ENCODE results near the gene SLC2A5. TPM values are rescaled to one million over a fixed set of nuclear protein-coding genes. Genes with fewer than 3 reads are reported as not detected.
"Not testable (repeated sequence)": the region's sequence is repeated elsewhere in the genome, so short reads cannot be mapped to it uniquely, and the experiment has no call there.

The SLC2A5 gene, protein sequence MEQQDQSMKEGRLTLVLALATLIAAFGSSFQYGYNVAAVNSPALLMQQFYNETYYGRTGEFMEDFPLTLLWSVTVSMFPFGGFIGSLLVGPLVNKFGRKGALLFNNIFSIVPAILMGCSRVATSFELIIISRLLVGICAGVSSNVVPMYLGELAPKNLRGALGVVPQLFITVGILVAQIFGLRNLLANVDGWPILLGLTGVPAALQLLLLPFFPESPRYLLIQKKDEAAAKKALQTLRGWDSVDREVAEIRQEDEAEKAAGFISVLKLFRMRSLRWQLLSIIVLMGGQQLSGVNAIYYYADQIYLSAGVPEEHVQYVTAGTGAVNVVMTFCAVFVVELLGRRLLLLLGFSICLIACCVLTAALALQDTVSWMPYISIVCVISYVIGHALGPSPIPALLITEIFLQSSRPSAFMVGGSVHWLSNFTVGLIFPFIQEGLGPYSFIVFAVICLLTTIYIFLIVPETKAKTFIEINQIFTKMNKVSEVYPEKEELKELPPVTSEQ
- polyA plus RNA-seq (ENCODE audit: insufficient read depth in 1 of 5, insufficient read length in 5 of 5, low replicate concordance in 1 of 5), result 1 to 10 TPM in 2 of 5 donors, under 1 TPM in 3; 0.35 to 1.2 (median 0.89) TPM
- long read RNA-seq, donor 1, partial matches to known transcripts, result 0 of 1 reads
- long read RNA-seq, donor 1, other reads (novel, unspliced or antisense), result 0 of 1 reads
- long read RNA-seq, donor 2, result 0 reads
- long read RNA-seq, donor 3, result 0 reads
- long read RNA-seq, donor 4, result 0 reads
- long read RNA-seq, donor 5, result 0 reads
- long read RNA-seq, donor 6, result 0 reads
- long read RNA-seq, donor 7, result 0 reads
- long read RNA-seq, donor 8, result 0 reads

DNA sequence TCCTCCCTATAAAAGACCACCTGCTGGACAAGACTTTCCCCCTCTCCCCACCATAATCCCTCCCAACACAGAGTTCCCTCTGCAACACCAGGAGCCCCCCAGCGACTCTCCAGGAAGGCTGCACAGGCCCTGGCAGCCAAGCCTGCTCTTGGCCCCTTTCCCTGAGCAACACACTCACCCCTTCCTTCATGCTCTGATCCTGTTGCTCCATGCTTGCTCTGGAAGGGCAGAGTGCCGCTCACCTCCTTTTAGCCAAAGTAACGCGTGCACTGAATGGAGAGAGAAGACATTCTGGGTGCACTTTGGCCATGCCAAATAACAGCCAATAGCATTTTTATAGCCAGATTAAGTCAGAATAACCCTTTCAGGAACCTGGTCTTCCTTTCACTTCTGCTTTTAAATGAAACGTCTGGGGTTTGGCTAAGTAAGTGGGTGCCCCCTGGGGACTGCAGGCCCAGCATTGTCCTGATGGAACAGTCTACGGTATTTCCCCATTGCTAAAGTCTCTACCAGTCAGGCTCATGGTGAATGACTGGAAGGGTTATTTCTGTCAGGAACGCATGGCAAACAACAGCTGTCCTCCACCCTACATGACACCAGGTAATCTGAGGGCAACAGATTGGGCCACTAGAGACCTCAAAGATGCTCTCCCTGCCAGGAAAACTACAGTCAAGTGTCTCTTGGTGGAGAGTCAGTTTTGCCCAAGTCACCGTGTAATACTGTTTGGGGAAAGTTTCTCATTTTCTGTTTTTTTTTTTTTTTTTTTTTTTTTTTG, at the start of gene SLC2A5:
Gene SLC2A5, minus strand, starts transcription at position 310 of the 775 bp plus-strand sequence. Its CDS starts 99 bp downstream, at position 211.
- DNase-seq, result no peak

DNA sequence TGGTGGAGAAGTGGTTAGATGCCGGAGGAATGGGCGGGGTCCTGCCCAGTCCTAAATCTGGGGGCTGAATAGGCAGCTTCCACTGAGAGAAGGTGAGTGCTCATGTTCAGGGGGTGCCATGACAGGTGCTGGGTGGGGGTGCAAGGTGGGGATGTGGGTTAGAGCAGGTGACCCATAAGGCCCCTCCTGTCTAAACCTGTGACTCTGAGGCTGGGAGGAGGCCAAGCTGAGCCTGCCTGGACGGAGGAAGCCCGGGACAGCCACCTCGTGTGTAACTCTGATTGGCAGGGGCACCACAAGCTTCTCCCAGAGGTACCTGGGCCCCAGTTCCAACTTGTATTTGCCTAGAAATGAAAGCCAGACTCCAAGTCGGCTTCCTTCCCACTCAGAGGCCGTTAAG, 48.8 kb upstream of the SLC2A5 start:
- no peak for DNase-seq

DNA sequence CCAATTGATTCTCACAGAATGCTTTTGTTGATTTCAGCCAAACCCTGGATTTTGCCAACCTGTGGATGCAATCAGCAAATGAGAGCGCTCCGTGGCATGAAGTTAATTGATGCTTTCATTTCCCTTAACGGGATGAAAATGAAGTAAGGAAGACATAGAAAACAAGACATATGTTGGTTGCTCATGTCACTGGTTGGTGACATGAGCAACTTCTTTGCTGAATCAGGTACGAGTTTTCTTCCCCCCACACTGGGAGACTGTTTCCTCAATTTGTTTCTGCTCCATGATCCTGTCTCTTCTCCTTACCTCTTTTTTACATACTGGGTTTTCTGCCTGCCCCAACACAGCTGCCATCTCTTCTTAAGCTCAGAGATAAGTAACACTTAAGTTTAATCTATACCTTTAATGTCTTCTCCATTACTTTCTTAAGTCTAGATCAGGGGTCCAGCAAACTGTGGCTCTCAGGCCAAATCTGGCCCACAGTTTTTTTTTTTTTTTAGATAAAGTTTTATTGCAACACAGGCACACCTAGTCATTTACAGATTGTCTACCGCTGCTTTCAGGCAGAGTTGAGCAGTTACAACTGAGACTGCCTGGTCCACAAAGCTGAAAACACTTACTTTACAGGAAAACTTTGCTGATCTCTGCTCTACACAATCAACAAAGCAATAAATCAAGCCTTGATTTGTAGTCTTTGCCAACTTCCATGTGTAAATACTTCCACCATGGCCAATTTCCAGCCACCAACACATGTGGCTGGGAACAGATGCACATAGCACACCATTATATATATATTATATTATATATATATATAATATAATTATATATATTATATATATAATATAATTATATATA, 46.1 kb upstream of the SLC2A5 start:
- DNase-seq, result no peak

DNA sequence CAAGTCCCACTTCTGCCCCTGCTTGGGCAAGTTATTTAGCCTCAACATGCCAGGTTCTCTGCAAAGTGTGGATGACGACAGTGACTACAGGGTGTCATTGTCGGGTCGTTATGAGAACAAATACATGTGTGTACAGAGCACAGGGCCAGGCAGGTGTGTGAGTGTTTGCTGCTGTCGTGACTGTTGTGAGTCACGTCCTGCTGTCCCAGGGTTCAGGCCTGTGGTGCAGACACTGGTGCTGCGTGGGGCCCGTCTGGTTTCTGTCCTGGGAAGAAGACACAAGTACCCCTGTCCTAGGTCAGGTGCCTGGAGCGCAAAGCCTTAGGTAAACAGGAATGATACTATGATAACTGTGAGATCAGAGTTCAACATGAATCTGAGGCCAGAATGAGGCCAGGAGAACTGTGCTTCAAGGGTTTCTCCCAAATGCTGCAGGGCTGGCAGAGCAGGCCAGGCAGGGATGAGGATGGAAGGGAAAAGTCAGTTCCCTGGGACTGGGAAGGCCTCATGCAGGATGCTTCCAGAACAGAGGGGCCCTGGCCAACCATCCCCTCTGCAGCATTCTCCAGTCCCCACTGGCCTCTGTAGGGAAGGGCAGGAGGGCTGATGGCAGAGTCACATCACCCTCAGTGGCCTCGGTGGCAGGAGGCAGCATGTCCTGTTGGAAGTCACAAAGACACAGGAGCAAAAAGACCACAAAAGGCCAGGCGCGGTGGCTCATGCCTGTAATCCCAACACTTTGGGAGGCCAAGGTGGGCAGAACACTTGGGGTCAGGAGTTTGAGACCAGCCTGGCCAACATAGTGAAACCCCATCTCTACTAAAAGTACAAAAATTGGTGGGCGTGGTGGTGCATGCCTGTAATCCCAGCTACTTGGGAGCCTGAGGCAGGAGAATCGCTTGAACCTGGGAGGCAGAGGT, 43.8 kb upstream of the SLC2A5 start:
- DNase-seq, result no peak

DNA sequence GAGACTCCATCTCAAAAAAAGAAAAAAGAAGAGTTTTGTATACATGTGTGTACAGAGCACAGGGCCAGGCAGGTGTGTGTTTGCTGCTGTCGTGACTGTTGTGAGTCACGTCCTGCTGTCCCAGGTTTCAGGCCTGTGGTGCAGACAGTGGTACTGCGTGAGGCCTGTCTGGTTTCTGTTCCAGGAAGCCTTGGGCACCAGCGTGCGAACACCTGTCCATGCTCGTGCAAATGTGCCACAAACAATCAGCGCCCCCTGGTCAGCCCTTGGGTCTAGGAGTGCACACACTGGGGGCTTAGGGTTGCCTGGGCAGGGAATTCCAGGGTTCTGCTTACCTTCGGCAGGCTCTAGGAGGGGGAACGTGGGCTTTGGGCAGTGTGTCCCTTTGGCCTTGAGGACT, 42.5 kb upstream of the SLC2A5 start:
- DNase-seq, result no peak

DNA sequence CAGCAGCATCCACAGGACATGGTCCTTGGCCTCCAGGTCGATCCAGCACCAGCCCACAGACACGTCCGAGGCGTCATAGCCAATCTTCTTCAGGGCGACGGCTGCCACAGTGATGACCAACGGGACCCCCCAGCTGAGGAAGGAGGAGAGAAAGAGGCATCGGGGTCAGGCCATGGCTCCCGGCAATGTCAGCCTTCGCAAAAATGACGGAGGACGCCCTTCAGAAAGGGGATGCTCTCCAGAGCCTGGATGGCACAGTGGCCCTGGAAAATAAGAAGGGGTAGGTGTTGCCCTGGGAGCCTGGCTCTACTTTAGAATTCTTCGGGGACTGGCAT, 41.9 kb upstream of the SLC2A5 start:
- DNase-seq, result no peak

DNA sequence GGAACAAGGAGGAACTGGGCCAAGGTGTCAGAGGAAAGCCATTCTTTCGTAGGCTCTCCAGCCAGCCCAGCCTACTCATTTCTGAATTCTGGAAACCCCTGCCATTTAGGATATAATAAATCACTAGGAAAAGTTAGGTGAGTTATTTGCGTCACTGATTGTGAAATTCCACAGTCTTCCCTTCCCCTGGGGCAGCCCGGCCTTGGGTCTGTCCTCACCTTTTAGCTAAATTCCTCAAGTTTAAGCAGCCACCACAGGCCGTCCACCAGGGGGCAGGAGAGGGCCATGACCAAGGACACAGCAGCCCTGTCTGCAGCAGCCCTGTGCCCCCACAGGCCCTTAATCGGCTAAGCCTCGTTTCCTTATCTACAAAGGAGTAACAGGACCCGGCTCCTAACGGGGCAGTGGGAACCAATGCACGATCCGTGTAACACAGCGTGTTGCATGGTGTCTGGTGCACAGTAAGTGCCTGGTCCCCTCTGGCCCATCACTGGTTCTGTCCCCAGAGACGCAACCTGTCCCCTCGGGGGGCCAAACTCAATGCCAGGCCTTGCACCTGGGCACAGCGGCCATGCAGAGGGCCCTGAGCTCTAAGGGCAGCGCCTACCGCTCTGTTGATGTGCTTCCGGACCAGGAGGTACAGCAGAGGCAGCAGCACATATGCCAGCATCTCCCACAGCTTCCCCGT, 41.4 kb upstream of the SLC2A5 start:
- peak; percentile 71 to 82 for DNase-seq

DNA sequence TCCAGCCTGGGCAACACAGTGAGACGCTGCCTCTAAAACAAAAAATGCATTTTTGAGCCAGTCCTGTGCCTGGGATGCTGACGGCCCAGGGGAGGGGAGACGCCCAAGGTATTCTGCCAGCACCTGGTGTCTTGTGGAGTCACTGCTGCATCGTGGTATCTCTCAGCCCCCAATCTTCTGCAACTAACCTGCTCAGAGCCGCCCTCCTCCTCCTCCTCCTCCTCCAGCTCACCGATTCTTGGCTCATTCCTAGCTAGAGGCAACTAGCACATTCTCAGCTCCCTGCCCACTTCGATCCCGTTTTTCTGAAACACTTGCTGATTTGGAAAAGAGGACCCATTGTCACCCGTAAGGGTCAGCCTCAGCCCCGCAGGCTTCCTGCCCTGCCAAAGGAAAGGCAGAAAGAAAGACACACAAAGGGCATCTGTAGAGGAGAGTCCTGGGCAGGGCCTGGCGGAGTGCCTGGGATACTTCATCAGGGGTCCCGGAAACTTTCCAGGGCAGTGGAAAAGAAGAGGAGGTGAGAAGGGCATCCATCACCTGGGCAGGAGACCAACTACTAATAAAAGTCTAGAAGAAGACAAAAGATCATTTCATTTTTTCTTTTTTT, 38.7 kb upstream of the SLC2A5 start:
- DNase-seq, result no peak

DNA sequence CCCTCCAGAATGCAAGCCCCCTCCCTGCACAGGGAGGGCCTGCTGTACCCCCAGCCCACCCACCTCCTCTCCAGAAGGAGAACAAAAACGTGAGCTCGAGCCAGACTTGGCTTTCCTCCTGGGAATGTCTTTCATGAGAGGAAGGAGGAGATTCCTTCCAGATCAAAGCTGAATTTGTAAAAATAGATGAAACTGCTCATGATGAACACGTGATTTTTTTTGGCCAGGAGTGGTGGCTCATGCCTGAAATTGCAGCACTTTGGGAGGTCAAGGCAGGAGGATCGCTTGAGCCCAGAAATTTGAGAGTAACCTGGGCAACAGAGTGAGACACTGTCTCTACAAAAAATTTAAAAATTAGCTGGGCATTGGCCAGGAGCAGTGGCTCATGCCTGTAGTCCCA, 37.7 kb upstream of the SLC2A5 start:
- DNase-seq, result no peak

DNA sequence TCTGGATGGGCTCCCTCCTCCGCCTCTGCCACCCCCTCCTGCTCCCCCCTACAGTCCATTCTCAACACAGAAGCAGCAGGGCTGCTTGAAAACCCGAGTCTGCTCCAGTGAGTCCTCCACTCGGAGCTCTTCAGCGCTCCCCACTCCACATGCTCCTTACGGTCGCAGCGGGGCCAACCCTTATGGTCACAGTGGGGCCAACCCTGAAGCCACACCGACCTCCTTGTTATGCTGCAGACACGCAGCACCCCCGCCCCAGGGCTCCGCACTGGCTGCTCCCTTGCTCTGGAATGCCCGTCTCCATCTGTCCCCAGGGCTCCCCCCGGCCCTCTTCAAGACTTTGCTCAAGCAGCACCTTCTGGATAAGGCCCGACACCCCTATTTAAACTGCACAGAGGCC, 36.9 kb upstream of the SLC2A5 start:
- no peak for DNase-seq

DNA sequence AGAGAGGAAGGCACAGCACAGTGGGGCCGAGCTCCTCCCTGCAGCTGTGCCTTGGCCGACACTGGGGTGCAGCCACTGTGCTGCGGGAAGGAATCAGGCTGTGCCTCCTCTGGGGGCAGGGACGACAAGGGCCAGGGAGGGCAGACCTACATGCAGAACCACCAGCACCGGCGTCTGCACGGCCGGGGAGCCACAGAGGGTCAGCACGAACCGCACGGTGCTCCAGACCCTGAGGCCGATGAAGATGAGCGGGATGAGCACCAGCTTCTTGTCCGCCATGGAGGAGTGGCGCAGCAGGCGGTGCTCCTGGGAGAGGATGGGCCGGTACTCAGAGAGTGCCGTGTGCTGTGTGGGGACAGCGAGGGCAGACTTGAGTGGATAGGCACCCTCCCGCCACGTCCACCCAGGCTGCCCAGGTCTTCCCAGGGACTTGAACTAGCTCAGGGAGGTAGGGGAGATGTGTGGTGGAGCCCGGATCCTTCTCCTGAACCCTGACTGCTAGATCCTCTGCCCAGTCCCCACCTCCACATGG, 36.0 kb upstream of the SLC2A5 start:
- DNase-seq, result no peak

DNA sequence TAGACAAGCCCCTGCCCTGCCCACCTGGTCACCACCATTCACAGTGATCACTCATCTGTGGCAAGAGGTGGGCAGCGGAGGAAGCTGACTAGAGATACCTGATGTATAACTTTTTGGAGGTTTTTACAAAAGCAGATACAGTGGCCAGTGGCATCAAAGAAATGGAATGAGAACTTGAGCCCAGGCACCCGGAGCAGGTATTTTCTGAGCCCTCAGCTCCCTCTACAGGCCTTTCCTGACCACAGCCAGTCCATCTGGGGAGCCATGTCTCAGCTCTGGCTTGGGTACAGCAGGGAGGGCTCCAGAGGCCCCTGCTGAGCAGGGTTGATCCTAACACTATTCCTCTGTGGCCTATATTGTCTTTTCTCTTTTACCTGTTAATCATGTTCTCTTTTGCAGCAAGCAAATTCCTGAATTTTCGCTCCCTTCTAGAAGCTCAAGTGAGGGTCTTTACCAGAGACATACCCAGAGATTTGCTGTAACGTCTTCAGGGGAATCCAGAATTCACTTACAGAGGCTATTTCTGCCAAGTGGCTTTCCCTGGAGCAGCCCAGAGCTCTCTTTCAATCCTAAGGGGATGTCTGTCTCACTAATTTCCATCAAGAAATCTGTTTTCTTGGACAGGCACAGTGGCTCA, 32.2 kb upstream of the SLC2A5 start:
- no peak for DNase-seq

DNA sequence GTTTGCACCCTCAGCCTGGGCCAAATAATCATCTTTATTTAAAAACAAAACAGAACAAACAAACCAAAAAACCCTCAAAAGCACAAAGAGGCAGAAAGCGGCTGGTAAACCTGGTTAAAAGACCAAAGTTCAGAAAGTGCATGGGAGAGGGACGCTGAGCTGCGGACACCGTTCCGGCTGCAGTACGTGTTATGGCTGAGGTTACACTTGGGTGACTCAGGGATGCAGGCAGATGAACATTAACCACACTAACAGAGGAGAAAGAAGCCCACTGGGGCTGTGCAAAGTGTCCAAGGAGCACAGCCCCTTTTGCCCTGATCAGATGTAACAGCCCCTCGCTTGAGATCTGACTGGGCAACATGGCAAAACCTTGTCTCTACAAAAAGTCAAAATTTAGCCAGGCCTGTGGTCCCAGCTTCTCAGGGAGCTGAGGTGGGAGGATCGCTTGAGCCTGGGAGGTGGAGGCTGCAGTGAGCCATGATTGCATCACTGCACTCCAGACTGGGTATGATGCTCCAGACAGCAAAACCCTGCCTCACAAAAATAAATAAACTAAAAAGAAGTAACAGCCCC, 31.1 kb upstream of the SLC2A5 start:
- DNase-seq, result no peak

DNA sequence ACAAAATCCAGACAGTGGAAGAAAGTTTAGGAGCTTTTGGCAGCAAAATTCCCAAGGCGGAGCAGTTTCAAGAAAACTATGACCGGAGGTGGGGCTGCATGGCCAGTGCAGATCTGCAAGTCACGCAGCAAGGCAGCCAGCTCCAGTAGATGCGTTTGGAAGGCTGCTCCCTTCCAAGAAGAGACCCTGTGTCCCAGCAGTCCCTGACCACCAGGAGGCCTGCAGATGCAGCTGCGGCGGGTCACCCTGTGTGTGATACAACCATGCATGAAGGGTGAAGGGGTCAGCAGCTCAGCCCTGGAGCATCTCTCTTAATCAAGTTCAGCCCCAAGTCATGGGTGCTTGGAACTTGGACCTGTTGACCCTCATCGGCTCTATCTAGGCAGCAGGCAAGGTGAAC, 30.1 kb upstream of the SLC2A5 start:
- DNase-seq, result no peak

DNA sequence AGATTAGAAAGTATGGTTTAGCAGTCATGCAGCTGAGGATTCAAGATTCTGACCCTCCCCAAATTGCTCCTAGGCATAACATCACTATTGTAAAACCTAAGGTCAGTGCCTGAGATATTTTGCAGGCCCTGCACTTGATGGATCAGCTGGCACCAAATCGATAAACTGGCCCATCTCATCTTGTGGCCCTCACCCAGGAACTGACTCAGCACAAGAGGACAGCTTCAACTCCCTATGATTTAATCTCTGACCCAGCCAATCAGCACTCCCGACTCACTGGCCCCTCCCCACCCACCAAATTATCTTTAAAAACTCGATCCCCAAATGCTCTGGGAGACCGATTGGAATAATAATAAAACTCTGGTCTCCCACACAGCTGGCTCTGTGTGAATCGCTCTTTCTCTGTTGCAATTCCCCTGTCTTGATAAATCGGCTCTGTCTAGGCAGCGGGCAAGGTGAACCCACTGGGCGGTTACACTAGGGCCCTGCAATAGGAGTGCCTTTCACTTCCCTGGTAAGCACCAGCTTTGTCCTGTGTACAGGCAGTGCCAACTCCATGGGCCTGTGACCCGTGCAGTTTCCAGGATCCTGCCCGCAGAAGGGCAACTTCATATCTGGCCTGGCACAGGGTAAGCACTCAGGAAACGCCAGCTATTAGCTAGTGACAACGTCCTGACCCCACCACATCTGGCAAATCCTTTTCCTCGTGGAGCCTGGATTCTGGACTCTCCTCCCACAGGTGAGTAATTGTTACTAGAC, 28.7 kb upstream of the SLC2A5 start:
- no peak for DNase-seq

DNA sequence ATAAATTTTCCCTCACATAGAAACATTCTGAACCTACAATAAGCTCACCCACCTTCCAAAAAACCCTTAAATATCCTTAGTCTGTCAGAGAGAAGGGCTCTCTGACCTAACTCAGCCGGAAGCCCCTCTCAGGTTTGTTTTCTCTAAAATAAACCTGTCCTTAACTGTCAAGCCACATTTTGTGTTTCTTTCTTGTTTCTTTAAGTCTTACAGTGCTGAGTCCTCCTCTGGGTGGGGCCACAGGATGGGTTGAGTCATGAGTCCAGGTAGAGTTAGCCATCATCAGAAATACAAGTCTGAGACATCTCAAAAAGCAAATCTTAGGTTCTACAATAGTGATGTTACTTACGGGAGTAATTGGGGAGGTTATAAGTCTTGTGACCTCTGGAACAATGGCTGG, 26.4 kb upstream of the SLC2A5 start:
- no peak for DNase-seq

DNA sequence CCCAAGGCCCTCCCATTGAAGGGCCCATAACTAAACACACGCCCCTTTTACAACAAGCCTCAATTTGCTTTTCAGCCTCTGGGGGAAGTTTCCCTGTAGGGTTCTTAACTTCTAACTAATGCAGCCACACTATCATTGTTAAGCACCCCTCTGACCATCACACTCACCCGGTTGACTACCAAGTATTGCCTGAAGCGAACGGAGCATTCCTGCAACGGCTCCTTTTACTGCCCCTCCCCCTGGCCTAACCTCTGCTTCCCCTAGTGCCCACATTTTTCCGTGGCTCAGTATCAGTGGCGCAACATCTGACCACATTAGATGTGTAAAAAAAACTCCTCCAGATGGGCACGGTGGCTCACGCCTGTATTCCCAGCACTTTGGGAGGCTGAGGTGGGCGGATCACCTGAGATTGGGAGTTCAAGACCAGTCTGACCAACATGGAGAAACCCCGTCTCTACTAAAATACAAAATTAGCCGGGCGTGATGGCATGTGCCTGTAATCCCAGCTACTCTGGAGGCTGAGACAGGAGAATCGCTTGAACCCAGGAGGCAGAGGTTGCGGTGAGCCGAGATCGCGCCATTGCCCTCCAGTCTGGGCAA, 24.7 kb upstream of the SLC2A5 start:
- not testable (repeated sequence) for DNase-seq

All from right lung (tissue), 10 donors.